ENCODE results near the gene HDAC7.
A peak's percentile ranks its signal among the peaks of the same experiment; 100 is the strongest.

DNA sequence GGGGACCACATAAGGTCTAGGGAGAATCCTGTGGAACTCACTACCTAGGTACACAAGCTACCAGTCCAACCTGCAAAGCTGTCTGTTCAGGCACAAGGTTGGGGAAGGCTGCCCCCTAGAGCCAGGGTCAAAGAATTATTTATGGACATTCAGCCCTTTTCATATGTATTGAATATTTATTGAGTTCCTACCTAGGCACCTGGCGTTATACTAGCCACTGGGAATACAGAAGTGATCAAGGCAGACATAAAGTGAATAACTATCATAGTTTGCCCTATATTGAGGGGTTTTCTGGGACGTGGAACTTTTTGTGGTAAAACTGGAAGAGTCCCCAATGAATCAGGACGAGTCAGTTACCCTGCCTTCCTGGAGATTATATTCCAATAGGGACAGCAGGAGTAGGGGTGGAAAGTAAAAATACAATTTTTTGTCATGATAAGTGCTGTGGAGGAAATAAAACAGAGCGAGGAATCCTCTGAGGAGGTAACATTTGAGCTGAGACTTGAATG, 52.4 kb downstream of the HDAC7 start:
- TF ChIP-seq, protein P1, sequence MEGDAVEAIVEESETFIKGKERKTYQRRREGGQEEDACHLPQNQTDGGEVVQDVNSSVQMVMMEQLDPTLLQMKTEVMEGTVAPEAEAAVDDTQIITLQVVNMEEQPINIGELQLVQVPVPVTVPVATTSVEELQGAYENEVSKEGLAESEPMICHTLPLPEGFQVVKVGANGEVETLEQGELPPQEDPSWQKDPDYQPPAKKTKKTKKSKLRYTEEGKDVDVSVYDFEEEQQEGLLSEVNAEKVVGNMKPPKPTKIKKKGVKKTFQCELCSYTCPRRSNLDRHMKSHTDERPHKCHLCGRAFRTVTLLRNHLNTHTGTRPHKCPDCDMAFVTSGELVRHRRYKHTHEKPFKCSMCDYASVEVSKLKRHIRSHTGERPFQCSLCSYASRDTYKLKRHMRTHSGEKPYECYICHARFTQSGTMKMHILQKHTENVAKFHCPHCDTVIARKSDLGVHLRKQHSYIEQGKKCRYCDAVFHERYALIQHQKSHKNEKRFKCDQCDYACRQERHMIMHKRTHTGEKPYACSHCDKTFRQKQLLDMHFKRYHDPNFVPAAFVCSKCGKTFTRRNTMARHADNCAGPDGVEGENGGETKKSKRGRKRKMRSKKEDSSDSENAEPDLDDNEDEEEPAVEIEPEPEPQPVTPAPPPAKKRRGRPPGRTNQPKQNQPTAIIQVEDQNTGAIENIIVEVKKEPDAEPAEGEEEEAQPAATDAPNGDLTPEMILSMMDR (IDR thresholded peaks at IDR 0.05): peak; percentile 44 to 68 (median 52)
- TF ChIP-seq POLR2A (IDR thresholded peaks at IDR 0.05): no peak
- TF ChIP-seq EP300 (IDR thresholded peaks at IDR 0.05): no peak

Measured in tibial nerve (tissue), 4 donors.